Fibroblast of lung (primary cell): ENCODE results near the gene WDR31.

Source experiments
- CTCF ChIP-seq, 2 donors: IDR thresholded peaks in 1 of 2; conservative IDR thresholded peaks in 1 of 2; 1 replicate in 1 of 2; 2 replicates in 1 of 2; pipeline ENCODE4 v1.5.1; 2011 to 2012; ENCODE audit warnings: low read length in 2 of 2, control low read depth in 1 of 2, inconsistent platforms in 1 of 2, low read depth in 1 of 2, mild to moderate bottlenecking in 1 of 2
- EZH2 ChIP-seq: IDR thresholded peaks from 2 replicates; pipeline ENCODE4 v1.5.1; 2012; ENCODE audit warnings: low read length, control low read depth, mild to moderate bottlenecking; ENCODE audit errors: missing control alignments

GRCh38 chr9:113364951-113365350 is 24.9 kb upstream of the WDR31 start:
- TF ChIP-seq CTCF (conservative IDR thresholded peaks at IDR 0.05 in 1 of 2, IDR thresholded peaks at IDR 0.05 in 1 of 2; ENCODE audit: low read depth in 1 of 2, low read length in 2 of 2) (no peak), EZH2 (no peak)
